Esophagus squamous epithelium (tissue), 4 donors: ENCODE measurements around the gene SGK1.

Source experiments
- POLR2A ChIP-seq, 4 donors: fragments of 450-650 bp; IDR thresholded peaks; one replicate each; pipeline ENCODE4 v1.6.1; 2017; ENCODE audit warnings: antibody characterized with exemption in 4 of 4, mild to moderate bottlenecking in 4 of 4, moderate library complexity in 3 of 4
- TF ChIP-seq, protein P1 (sequence below), 6 experiments: fragments of 450-650 bp in 4 of 6; fragments of 200-600 bp in 2 of 6; sonication (generic) in 2 of 6; IDR thresholded peaks; one replicate each; pipeline ENCODE4 v1.5.1; 2016 to 2019; ENCODE audit warnings: antibody characterized with exemption in 6 of 6, mild to moderate bottlenecking in 4 of 6, moderate library complexity in 4 of 6

DNA sequence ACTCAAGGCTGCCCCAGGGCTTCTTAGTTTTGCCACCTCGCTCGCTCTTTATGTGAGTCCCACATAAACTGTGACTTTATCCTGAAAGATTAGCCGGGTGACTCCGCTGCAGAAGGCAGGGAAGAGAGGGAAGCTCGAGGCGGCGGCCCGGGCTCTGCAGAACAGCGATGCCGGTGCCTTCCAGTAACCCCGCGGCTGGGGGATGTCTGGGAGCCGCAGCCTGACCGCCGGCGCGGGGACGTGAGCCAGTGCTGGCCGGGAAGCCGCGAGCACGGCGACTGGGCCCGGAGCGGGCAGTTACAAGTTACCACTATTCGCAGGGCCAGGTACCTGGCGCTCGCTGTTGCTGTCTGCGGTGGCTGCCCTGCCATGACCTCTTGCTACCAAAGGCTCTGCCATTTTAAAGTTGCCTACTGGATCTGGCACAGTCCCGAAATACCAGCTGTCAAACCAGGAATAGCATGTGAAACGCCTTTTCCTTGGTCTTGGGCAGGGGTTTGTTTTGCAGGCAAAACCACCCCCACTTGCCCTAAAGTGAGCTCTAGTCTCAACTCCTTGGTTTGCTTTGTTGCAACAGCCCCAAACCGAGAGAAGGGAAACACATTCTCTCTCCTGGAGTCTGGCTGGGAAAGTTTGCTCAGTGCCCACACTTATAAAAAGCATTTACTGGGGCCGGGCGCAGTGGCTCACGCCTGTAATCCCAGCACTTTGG lies 141.5 kb downstream of the SGK1 start:
- TF ChIP-seq, protein P1, sequence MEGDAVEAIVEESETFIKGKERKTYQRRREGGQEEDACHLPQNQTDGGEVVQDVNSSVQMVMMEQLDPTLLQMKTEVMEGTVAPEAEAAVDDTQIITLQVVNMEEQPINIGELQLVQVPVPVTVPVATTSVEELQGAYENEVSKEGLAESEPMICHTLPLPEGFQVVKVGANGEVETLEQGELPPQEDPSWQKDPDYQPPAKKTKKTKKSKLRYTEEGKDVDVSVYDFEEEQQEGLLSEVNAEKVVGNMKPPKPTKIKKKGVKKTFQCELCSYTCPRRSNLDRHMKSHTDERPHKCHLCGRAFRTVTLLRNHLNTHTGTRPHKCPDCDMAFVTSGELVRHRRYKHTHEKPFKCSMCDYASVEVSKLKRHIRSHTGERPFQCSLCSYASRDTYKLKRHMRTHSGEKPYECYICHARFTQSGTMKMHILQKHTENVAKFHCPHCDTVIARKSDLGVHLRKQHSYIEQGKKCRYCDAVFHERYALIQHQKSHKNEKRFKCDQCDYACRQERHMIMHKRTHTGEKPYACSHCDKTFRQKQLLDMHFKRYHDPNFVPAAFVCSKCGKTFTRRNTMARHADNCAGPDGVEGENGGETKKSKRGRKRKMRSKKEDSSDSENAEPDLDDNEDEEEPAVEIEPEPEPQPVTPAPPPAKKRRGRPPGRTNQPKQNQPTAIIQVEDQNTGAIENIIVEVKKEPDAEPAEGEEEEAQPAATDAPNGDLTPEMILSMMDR (IDR thresholded peaks at IDR 0.05) = no peak
- TF ChIP-seq POLR2A (IDR thresholded peaks at IDR 0.05) = no peak
